Ishikawa (cell line): ENCODE measurements around the gene KPTN.

Experiments
- CREB1 ChIP-seq: IDR thresholded peaks from 2 replicates; pipeline ENCODE4 v1.6.1; 2012; ENCODE audit warnings: low read depth
- EGR1 ChIP-seq: IDR thresholded peaks from 2 replicates; pipeline ENCODE4 v1.6.1; 2012
- EP300 ChIP-seq: IDR thresholded peaks from 2 replicates; pipeline ENCODE4 v1.6.1; 2012; ENCODE audit warnings: borderline replicate concordance
- MAX ChIP-seq: IDR thresholded peaks from 2 replicates; pipeline ENCODE4 v1.6.1; 2012
- RAD21 ChIP-seq: IDR thresholded peaks from 2 replicates; pipeline ENCODE4 v1.6.1; 2012; ENCODE audit warnings: low read depth
- TAF1 ChIP-seq: IDR thresholded peaks from 2 replicates; pipeline ENCODE4 v1.6.1; 2012; ENCODE audit warnings: low read depth, mild to moderate bottlenecking
- TEAD4 ChIP-seq: IDR thresholded peaks from 2 replicates; pipeline ENCODE4 v1.6.1; 2012

- no peak for TF ChIP-seq EP300
- no peak for TF ChIP-seq CREB1
- no peak for TF ChIP-seq TEAD4
- TF ChIP-seq RAD21, result no peak
- TF ChIP-seq MAX, result no peak
- no peak for TF ChIP-seq EGR1
- no peak for TF ChIP-seq TAF1
These were observed 45.2 kb downstream of the KPTN start for GRCh38 chr19:47438793-47439220.
